Peyer's patch (tissue), 4 donors: ENCODE results near the gene SPRR1A.

ENCODE experiments used
- CTCF ChIP-seq, 6 experiments: fragments of 450-650 bp in 4 of 6; fragments of 200-600 bp in 2 of 6; sonication (generic) in 1 of 6; IDR thresholded peaks; one replicate each; pipeline ENCODE4 v1.5.1; 2017 to 2019; ENCODE audit warnings: antibody characterized with exemption in 6 of 6, mild to moderate bottlenecking in 3 of 6, moderate library complexity in 1 of 6
- POLR2A ChIP-seq, 2 donors: fragments of 450-650 bp; IDR thresholded peaks; one replicate each; pipeline ENCODE4 v1.5.1; 2017; ENCODE audit warnings: antibody characterized with exemption in 2 of 2, mild to moderate bottlenecking in 2 of 2, moderate library complexity in 2 of 2

- TF ChIP-seq CTCF (IDR thresholded peaks at IDR 0.05): no peak
- TF ChIP-seq POLR2A (IDR thresholded peaks at IDR 0.05): no peak
Observed at GRCh38 chr1:152986578-152986977, 2.7 kb downstream of the SPRR1A start.
